Measurements from ENCODE around the gene PAX1.

- TF ChIP-seq CTCF (IDR thresholded peaks at IDR 0.05) (no peak), POLR2A (IDR thresholded peaks at IDR 0.05) (no peak)
Measured at GRCh38 chr20:21713901-21714296, 8.4 kb downstream of the PAX1 start.

All from uterus (tissue), 2 donors.